HuH-7.5 (cell line): ENCODE measurements around the gene PACRG.
"Not testable (repeated sequence)": the region's sequence is repeated elsewhere in the genome, so short reads cannot be mapped to it uniquely, and the experiment has no call there.

Experiments used
- DNase-seq: peaks from one replicate; pipeline ENCODE4 v3.0.0; 2011; ENCODE audit warnings: low spot score

Gene PACRG

GRCh38 chr6:162942866-162943265 lies 215.1 kb downstream of the PACRG start:
- no peak for DNase-seq

- no peak for DNase-seq
Measured at GRCh38 chr6:162943369-162943768, 215.6 kb downstream of the PACRG start.

GRCh38 chr6:162951164-162951743 lies 223.5 kb downstream of the PACRG start:
- no peak for DNase-seq

- no peak for DNase-seq
Measured at GRCh38 chr6:162952423-162952822, 224.6 kb downstream of the PACRG start.

GRCh38 chr6:162957062-162957461 lies 229.3 kb downstream of the PACRG start:
- DNase-seq, result no peak

GRCh38 chr6:162960679-162961457 lies 233.1 kb downstream of the PACRG start:
- DNase-seq, result no peak

GRCh38 chr6:162962093-162962492 lies 234.3 kb downstream of the PACRG start:
- no peak for DNase-seq

- DNase-seq, result no peak
Measured at GRCh38 chr6:162963861-162964260, 236.1 kb downstream of the PACRG start.

- DNase-seq, result no peak
Measured at GRCh38 chr6:162964488-162965140, 236.8 kb downstream of the PACRG start.

GRCh38 chr6:162965366-162965765 lies 237.6 kb downstream of the PACRG start:
- no peak for DNase-seq

- DNase-seq, result no peak
Measured at GRCh38 chr6:162970246-162970645, 242.5 kb downstream of the PACRG start.

- no peak for DNase-seq
Measured at GRCh38 chr6:162971356-162971755, 243.6 kb downstream of the PACRG start.

GRCh38 chr6:162973151-162973872 lies 245.5 kb downstream of the PACRG start:
- no peak for DNase-seq

GRCh38 chr6:162973980-162974379 lies 246.2 kb downstream of the PACRG start:
- no peak for DNase-seq

GRCh38 chr6:162974685-162975084 lies 246.9 kb downstream of the PACRG start:
- DNase-seq, result no peak

- DNase-seq, result no peak
Measured at GRCh38 chr6:162976141-162976540, 248.4 kb downstream of the PACRG start.

GRCh38 chr6:162983234-162983633 lies 255.5 kb downstream of the PACRG start:
- DNase-seq, result not testable (repeated sequence)

- DNase-seq, result no peak
Measured at GRCh38 chr6:162998777-162999176, 271.0 kb downstream of the PACRG start.

GRCh38 chr6:162999575-163000285 lies 272.0 kb downstream of the PACRG start:
- no peak for DNase-seq

- no peak for DNase-seq
Measured at GRCh38 chr6:163001330-163001729, 273.6 kb downstream of the PACRG start.

GRCh38 chr6:163008186-163008585 lies 280.4 kb downstream of the PACRG start:
- DNase-seq, result no peak

- DNase-seq, result no peak
Measured at GRCh38 chr6:163008626-163009025, 280.9 kb downstream of the PACRG start.
